GM06990 (cell line): ENCODE measurements around the gene KRTAP6-3.

Experiments
- DNase-seq: peaks from one replicate; pipeline ENCODE4 v3.0.0-alpha.2; 2011; ENCODE audit not compliant: insufficient read length; ENCODE audit errors: extremely low read depth
- H3K27me3 ChIP-seq: replicated peaks from 2 replicates; pipeline ENCODE4 v1.6.0; 2011; ENCODE audit warnings: low read length; ENCODE audit not compliant: control insufficient read depth, insufficient read depth
- H3K36me3 ChIP-seq: 2 replicates; pipeline ENCODE4 v1.5.1; 2011; ENCODE audit warnings: low read length; ENCODE audit not compliant: control insufficient read depth, insufficient read depth
- H3K4me3 ChIP-seq: replicated peaks from 2 replicates; pipeline ENCODE4 v1.5.1; 2011; ENCODE audit warnings: low read depth, mild to moderate bottlenecking, control low read depth, low read length
- CTCF ChIP-seq: IDR thresholded peaks from 2 replicates; pipeline ENCODE4 v1.5.1; 2011; ENCODE audit warnings: low read length, control low read depth, mild to moderate bottlenecking, inconsistent platforms; ENCODE audit not compliant: insufficient read depth, poor library complexity, severe bottlenecking

The KRTAP6-3 gene

GRCh38 chr21:30615199-30615598, 23.0 kb downstream of the KRTAP6-3 start:
- no peaks in the 10 kb centered on the region for H3K27me3 ChIP-seq

GRCh38 chr21:30616125-30616524, 23.9 kb downstream of the KRTAP6-3 start, which contains the start of gene KRTAP20-1:
TSS of gene KRTAP20-1 (plus strand) at chr21:30616425. CDS start at chr21:30616455, 30 bp downstream.
- no peaks in the 10 kb centered on the region for H3K27me3 ChIP-seq
- no peak within 1 kb of the TSS for H3K4me3 ChIP-seq
- no peak for DNase-seq
- no peaks in the 10 kb centered on the region for H3K36me3 ChIP-seq
- no peak for TF ChIP-seq CTCF

More at GRCh38 chr21:30615199-30615598, 23.0 kb downstream of the KRTAP6-3 start:
- no peak overlapping the region for H3K4me3 ChIP-seq
- no peaks in the 10 kb centered on the region for H3K36me3 ChIP-seq
- no peak for TF ChIP-seq CTCF
- DNase-seq: no peak

GRCh38 chr21:30620080-30620479, 27.8 kb downstream of the KRTAP6-3 start:
- Histone ChIP-seq H3K27me3 (no peaks in the 10 kb centered on the region), H3K36me3 (no peaks in the 10 kb centered on the region), H3K4me3 (no peak overlapping the region)
- no peak for DNase-seq
- TF ChIP-seq CTCF: no peak

GRCh38 chr21:30620522-30620921, 28.3 kb downstream of the KRTAP6-3 start, which contains the start of gene KRTAP20-4:
TSS of gene KRTAP20-4 (plus strand) at chr21:30620627.
- Histone ChIP-seq H3K36me3 (no peaks in the 10 kb centered on the region), H3K4me3 (no peak within 1 kb of the TSS), H3K27me3 (no peaks in the 10 kb centered on the region)
- DNase-seq: no peak
- no peak for TF ChIP-seq CTCF

- H3K36me3 ChIP-seq: no peaks in the 10 kb centered on the region
- no peak for DNase-seq
- no peaks in the 10 kb centered on the region for H3K27me3 ChIP-seq
- H3K4me3 ChIP-seq: no peak overlapping the region
- TF ChIP-seq CTCF: no peak
These were observed 31.1 kb downstream of the KRTAP6-3 start for GRCh38 chr21:30623362-30623761.

- Histone ChIP-seq H3K36me3 (no peaks in the 10 kb centered on the region), H3K27me3 (no peaks in the 10 kb centered on the region), H3K4me3 (no peak overlapping the region)
- no peak for DNase-seq
- TF ChIP-seq CTCF: no peak
These were observed 33.4 kb downstream of the KRTAP6-3 start for GRCh38 chr21:30625449-30626165.
